Activated naive CD4-positive, alpha-beta T cell treated with anti-CD3 and anti-CD28 coated beads, Interleukin-2, amount 50 U/mL, for 16 hours (primary cell): ENCODE data around the gene PDE3B.
A peak's percentile ranks its signal among the peaks of the same experiment; 100 is the strongest.
"Not testable (repeated sequence)": the region's sequence is repeated elsewhere in the genome, so short reads cannot be mapped to it uniquely, and the experiment has no call there.

Experiments
- DNase-seq: peaks from one replicate; pipeline ENCODE4 v3.0.0-alpha.2; 2020

The PDE3B gene

GRCh38 chr11:14643697-14644225, at the start of gene PDE3B:
TSS of gene PDE3B (plus strand) at chr11:14643804. CDS start at chr11:14644076, 272 bp downstream.
- DNase-seq = peak; percentile 73

DNA sequence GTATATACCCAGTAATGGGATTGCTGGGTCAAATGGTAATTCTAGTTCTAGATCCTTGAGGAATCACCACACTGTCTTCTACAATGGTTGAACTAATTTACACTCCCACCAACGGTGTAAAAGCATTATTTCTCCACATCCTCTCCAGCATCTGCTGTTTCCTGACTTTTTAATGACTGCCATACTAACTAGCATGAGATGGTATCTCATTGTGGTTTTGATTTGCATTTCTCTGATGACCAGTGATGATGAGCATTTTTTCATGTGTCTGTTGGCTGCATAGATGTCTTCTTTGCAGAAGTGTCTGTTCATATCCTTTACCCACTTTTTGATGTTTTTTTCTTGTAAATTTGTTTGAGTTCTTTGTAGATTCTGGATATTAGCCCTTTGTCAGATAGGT, 48.3 kb upstream of the PDE3B start:
- not testable (repeated sequence) for DNase-seq

DNA sequence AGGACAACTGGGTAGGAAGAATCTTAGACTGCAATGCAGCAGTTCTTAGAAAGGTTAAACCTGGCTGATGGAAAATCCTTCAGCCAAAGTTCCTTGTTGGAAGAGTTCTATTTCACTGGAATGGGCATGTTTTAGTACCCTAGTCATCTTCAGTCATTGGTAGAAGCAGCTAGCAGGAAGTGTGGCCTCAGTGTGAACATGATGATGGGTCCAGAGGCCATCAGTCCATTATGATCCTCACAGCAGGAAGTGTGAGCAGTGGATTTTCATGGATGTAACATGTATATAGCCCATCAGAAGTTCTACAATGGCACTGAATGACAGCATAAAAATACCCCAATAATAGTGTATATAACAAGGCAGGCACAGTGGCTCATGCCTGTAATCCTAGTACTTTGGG, 35.9 kb upstream of the PDE3B start:
- DNase-seq = no peak

- no peak for DNase-seq
These were observed 33.7 kb upstream of the PDE3B start for GRCh38 chr11:14609902-14610301.

GRCh38 chr11:14611939-14612338, 31.7 kb upstream of the PDE3B start:
- no peak for DNase-seq

DNA sequence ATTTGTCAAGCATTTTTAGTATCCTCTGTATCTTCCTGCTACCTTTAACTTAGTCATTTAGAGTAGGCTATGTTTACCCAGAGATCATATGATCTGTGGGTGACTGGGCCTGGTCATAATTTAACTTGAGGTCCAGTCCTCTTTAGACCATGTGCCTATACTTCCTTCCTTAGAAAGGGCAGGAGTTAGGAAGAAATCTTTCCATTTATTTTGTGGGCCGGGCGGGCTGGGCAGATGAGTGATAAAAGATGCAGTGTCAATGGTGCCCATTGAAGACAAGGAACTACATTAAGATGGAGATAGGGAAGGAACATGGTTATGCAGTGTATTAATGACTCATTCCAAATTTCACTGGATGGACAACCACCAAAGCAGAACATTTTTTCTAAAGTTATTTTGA, 30.9 kb upstream of the PDE3B start:
- DNase-seq = no peak

DNA sequence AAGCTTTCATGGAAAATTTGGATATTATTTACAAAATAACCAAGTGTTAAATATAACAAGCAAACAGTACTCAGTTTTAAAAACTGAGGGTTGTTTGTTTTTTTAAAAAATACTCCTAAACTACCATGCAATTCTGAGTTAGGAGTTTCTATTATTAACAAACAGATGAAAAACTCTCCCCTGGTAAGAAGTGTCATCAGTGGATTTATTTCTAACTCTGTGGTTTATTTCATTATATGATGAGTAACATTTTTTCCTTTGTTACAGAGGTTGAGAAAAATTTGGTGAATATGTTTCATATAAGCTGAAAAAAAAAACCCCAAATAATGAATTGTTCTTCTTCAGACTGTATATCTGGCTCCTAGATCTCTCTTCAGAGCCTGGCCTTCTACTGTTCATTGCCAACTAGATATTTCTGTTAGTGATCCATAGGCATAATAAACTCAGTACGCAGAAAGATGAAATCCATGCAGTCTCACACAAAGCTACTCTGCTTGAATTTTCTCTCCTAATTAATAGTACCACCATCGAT, 29.4 kb upstream of the PDE3B start:
- no peak for DNase-seq

- DNase-seq = no peak
These were observed 26.2 kb upstream of the PDE3B start for GRCh38 chr11:14617241-14618027.

- no peak for DNase-seq
These were observed 25.5 kb upstream of the PDE3B start for GRCh38 chr11:14618060-14618459.

DNA sequence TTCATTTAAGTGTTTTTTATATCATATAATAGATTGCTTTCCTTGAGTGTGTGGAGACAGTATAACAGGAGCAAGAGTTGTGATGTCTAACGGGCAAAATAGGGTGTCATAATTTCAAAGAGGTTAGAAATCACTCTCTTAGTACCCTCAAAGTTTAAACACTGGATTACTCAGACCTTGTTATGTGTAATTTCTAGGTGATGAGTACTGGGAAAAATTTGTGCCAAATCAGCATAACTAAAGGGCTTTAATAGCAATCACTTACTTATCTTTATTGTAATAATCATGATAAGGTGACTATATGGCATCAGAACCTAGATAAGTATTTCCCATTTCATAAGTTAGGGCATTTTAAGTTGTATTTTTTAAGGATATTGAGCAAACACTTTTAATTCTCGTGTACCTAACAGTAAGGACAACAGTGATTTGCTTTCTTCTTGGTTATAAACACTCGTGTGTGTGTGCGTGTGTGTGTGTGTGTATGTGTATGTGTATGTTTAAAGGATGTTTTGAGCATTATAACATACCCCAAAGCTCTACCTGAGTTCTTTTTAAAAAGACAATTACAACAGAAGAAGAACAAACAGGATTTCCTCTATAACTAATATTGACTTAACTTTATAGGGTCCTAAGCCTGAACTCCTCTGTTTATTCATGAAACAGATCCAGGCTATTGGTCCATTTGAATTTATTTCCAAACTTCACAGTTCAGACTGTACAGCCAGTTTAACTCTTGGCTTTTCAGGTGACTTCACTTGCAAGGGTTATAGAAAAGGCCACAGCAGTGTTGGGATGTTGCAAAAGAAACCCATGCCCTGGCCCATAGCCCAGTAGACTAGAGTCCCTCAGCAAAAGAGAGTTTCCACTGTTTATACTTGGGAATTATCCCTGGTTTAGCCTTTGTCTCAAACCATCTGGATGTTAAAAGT, 23.7 kb upstream of the PDE3B start:
- no peak for DNase-seq

DNA sequence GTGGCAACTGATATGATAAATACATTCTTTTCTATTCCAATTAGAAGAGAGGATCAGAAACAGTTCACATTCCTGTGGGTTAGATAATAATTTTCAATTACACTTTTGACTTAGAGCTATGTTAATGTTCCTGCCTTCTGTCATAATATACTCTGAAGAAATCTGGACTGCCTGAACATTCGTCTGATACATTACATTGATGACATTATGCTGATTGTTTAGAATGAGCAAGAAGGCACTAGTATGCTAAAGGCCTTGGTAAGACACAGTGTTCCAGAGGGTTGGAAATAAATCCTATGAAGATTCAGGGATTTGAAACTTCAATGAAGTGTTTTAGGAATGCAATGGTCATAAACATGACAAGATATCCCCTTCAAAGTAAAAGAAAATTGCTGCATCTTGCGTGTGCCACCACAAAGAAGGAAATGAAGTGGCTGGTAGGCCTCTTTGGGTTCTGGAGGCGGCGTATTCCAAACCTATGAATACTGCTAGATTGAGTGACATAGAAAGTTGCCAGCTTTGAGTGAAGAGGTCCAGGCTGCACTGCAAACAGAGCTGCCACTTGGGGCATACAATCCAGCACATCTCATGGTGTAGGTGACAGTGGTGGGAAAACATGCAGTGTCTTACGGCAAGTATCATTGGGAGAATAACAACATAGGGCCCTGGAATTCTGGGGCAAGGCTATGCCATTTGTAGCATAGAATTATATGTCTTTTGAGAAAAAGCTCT, 21.2 kb upstream of the PDE3B start:
- no peak for DNase-seq

DNA sequence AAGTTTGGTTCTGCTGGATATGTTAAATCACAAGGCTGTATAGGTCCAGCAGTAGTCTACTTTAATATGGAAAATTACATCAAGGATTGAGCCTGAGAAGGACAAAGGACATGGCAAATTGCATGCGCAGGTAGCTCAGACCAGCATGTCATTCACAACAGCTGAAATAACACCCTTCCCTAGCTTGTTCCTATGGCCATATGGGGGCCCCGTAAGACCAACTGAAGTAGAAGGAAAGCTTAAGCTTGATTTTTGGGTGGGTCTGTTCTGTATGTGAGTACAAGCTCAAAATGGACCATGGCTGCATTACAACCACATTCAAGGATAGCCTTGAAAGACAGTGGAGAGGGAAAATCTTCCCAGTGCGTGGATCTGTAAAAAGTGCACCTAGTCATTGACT, 20.6 kb upstream of the PDE3B start:
- no peak for DNase-seq

DNA sequence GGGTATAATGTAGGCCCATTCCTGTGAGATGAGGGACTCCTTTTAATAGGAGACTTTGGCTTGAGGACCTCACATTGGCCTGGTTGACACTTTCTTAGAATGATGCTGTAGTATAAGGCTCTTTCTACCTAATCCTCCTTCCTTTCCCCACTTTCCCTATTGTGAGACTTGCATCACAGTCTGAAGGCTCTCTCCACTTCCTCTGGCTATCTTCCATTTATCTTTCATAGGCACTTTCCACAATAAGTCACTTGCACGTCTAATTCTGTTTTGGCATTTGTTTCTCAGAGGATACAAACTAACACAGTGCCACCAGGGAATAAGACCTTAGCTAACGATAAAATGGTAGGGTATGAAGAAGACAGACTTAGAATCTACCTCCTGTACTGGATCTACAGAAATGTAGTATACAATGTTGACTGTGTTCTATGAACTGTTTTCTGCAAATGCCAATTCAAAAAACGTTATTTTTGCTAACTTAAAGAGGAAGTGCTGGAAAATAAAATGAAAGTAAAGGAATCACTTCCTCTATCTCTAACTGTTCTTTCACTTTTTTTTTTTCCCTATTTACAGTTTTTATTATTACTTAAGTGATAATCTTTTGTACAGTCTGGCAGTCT, 17.9 kb upstream of the PDE3B start:
- no peak for DNase-seq

GRCh38 chr11:14626650-14627049, 17.0 kb upstream of the PDE3B start:
- DNase-seq = no peak

GRCh38 chr11:14633506-14634224, 9.9 kb upstream of the PDE3B start:
- not testable (repeated sequence) for DNase-seq

DNA sequence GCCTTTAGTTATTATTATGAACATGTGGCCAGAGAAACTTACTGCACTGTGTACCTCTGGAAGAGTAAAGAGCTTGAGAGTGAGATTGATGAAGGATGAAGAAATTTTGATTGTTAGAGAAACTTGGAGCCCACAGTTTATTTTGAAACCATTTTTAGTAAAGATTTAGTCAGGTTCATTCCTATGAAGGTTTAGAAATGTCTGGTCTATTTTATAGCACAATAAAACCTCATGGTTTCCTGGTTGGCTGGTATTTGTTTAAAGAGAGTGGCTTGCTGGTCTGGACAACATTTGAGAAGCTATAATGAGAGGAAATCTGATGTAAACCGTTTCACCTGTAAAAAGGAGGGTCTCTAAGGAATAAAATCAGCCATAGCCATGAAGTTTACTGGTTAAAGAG, 8.8 kb upstream of the PDE3B start:
- DNase-seq = no peak

DNA sequence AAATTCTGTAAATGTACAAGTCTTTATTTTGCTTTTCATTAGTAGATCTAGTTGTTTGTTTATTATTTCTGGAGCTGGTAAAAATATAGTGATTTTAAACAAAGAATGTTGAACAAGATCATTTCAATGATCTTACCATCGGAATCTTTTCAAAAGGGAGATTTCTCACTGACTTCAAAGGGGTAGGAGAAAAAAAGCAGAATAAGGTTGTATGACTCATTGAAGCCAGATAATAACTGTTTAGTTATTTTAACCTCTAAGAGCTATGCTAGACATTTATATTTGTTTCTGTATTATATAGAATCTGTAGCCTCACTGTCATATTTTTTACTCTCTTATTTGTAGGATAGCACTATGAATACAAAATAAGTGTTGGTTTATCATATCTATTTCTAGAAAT, 8.1 kb upstream of the PDE3B start:
- no peak for DNase-seq

DNA sequence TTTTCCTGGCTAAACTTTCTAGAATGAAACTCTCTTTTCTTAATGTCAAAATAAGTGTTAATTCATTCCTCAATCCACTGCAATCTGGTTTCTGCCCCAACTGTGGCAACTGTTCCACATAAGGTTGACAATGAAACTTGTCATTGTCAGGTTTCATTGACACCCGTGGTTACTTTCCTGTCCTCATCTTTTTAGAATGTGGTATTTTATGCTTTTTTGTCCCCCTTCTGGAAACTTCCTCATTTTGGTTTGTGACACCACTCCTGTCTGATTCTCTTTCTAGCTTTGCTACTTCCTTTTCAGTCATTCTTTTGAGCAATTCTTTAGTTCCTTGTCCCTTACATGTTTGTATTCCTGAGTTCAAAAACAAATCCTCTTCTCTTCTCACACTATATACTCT, 7.5 kb upstream of the PDE3B start:
- DNase-seq = no peak

DNA sequence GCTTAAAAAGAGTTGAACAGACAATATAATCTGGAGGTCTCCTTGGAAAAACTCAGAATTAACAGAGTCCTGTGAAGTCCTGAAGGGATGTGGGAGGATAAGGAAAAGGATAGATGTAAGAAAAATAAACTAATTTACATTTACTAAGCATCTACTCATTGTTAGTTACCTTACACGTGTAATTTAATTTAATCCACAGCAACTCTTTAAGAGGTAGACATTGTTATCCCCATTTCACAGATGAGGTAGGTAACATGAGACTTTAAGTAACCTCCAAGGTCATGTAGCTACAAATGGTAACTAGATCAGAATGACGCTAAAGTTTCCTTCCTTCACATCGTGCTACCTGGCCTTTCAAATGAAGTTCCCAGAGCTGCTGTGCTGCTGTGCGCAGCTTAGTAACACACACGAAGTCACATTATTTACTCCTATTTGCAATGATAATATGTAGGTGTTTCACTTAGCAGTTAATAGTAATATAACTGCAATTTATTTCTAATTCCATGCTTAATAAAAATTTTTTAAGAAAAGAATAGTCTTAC, 5.7 kb upstream of the PDE3B start:
- DNase-seq = no peak

DNA sequence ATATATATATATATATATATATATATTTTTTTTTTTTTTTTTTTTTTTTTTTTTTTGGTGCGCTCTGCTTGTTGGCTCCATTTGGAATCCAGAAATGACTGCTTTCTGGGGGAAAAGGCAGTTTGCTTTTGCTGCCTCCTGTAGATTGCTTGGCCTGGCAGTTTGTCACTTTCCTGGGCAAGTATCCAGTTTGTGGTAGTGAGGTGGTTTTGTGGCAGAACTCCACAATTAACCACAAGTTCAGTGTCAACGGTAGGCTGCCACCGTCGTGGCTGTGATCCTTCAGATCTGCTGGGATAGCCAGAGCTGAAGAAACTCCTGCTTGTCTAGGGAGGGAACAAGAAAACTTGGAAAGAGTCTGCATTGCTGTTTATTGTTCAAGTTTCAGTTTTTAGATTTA, 5.0 kb upstream of the PDE3B start:
- no peak for DNase-seq

DNA sequence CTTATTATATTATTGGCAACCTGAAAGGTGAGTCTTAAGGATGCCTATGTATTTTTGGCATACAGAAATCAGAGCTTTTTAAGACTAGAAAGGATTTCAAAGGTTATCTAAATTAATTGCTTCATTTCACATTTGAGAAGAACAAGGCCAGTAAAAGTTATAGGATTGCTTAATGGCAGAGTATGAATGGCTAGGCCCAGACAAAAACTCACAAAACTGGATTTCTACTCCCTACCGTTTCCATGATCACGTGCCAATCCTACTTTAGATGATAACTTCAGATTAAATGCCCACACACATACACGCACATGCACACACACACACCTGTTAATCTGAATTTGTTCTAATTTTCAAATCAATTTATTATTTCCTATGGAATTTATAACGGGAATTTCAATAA, 1.8 kb upstream of the PDE3B start:
- no peak for DNase-seq
